Islet of Langerhans (tissue), 1 donor: ENCODE data around the gene SDK1.
A peak's percentile ranks its signal among the peaks of the same experiment; 100 is the strongest.

ENCODE experiments used
- FAIRE-seq: peaks from one replicate; lab custom pipeline; 2011; peaks lifted over from hg19 to GRCh38; lab: Jason Lieb, UNC

Gene SDK1

GRCh38 chr7:4188651-4189050 is 887.6 kb downstream of the SDK1 start:
- FAIRE-seq = peak; percentile 55

GRCh38 chr7:4189131-4189570 is 888.1 kb downstream of the SDK1 start:
- FAIRE-seq = no peak

- FAIRE-seq = no peak
Observed at GRCh38 chr7:4190010-4190981, 889.2 kb downstream of the SDK1 start.

GRCh38 chr7:4191046-4191445 is 890.0 kb downstream of the SDK1 start:
- no peak for FAIRE-seq

GRCh38 chr7:4191525-4191924 is 890.5 kb downstream of the SDK1 start:
- no peak for FAIRE-seq

GRCh38 chr7:4195660-4196059 is 894.6 kb downstream of the SDK1 start:
- FAIRE-seq = no peak

- FAIRE-seq = no peak
Observed at GRCh38 chr7:4196121-4196819, 895.2 kb downstream of the SDK1 start.

- no peak for FAIRE-seq
Observed at GRCh38 chr7:4198301-4198700, 897.2 kb downstream of the SDK1 start.

GRCh38 chr7:4200546-4201094 is 899.6 kb downstream of the SDK1 start:
- no peak for FAIRE-seq

- FAIRE-seq = no peak
Observed at GRCh38 chr7:4201566-4201965, 900.5 kb downstream of the SDK1 start.

GRCh38 chr7:4202154-4202736 is 901.2 kb downstream of the SDK1 start:
- FAIRE-seq = no peak

GRCh38 chr7:4202954-4203353 is 901.9 kb downstream of the SDK1 start:
- no peak for FAIRE-seq

- peak; percentile 13 for FAIRE-seq
Observed at GRCh38 chr7:4203626-4204512, 902.8 kb downstream of the SDK1 start.

- no peak for FAIRE-seq
Observed at GRCh38 chr7:4204513-4205165, 903.6 kb downstream of the SDK1 start.

GRCh38 chr7:4205828-4206227 is 904.8 kb downstream of the SDK1 start:
- no peak for FAIRE-seq

GRCh38 chr7:4207011-4207410 is 906.0 kb downstream of the SDK1 start:
- no peak for FAIRE-seq

- FAIRE-seq = no peak
Observed at GRCh38 chr7:4208086-4208485, 907.0 kb downstream of the SDK1 start.

GRCh38 chr7:4208586-4208985 is 907.5 kb downstream of the SDK1 start:
- FAIRE-seq = no peak

- no peak for FAIRE-seq
Observed at GRCh38 chr7:4209126-4209525, 908.1 kb downstream of the SDK1 start.

GRCh38 chr7:4209966-4210365 is 908.9 kb downstream of the SDK1 start:
- FAIRE-seq = no peak

GRCh38 chr7:4210821-4211220 is 909.8 kb downstream of the SDK1 start:
- no peak for FAIRE-seq
